ENCODE measurements around the gene PCNX3. TPM values are rescaled to one million over a fixed set of nuclear protein-coding genes. Genes with fewer than 3 reads are reported as not detected.

Gene PCNX3
- total and polyA plus RNA-seq, 7 experiments from 2014 or later: 2.2 to 64.9 (median 54.9) TPM

DNA sequence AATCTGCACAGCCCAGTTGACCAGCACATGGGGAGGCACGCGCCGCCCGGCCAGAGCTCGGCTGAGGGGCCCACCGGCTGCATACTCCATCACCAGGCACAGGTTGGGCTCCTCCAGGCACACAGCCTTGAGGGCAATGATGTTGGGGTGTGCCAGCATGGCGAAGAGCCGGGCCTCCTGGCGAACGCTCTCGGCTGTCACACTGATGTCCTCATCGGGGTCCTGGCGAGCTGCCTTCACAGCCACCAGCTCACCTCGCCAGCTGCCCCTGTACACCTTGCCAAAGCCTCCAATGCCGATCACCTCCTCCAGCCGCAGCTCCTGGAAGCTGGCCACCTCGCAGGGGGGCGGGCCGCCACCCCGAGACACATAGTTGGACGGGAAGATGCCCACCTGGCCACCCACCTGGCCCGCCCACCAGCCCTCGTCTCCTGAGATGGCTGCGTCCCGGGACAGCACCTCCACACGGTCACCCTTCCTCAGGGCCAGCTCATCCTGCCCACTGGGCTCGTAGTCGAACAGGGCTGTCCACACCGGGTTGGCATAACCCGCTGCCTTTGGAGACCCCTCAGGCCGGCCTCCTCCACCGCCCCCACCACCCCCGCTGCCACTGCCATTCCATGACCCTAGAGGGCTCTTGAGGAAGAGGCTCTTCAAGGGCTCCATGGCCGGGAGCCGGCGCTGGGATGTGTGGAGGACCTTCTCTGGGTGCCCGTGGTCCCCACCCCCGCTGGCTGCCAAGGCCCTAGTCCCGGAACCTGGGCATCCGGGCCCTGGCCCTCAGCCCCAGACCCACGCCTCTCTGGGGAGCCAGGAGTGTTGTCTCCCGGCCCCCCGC lies 2.3 kb upstream of the PCNX3 start:
- H3K4me1 ChIP-seq (ENCODE audit: control insufficient read depth in 2 of 2, insufficient read depth in 2 of 2, low read length in 2 of 2): peaks cover 47 to 55% of the 10 kb centered on the region in 2 donors
- Mint-ChIP-seq H3K9me3 (peaks cover 0 to 4% (median 0%) of the 10 kb centered on the region in 11 donors), H3K4me3 (peak overlapping the region; percentile 93 to 99 (median 97)), H3K36me3 (peaks cover 0 to 15% (median 6%) of the 10 kb centered on the region in 5 donors), H3K27ac (peak overlapping the region in 8 of 9 donors; percentile 54 to 96 (median 85)), H3K27me3 (peaks cover 0 to 6% (median 0%) of the 10 kb centered on the region in 5 donors), H3K4me1 (peaks cover 40 to 67% (median 52%) of the 10 kb centered on the region in 7 donors)
- peaks cover 3 to 51% (median 12%) of the 10 kb centered on the region in 3 experiments for H3K36me3 ChIP-seq (ENCODE audit: control insufficient read depth in 2 of 3, insufficient read depth in 3 of 3, low read length in 3 of 3)
- DNase-seq: peak in 2 of 9 donors; percentile 32 to 45
- H3K27ac ChIP-seq (ENCODE audit: low read depth, low read length): peak overlapping the region; percentile 98
- no peaks in the 10 kb centered on the region for H3K27me3 ChIP-seq (ENCODE audit: control insufficient read depth in 2 of 2, insufficient read depth in 2 of 2, low read length in 2 of 2)
- no peak for ATAC-seq
- intact Hi-C loops (cut with micrococcal nuclease): no loop called here
- CTCF ChIA-PET: interaction anchor here (0.7 to 2.6 kb wide), 5 partner anchors 20 to 271 kb away, joined by 3 to 12 read pairs (median 4); partner anchors contain the start of gene ZNRD2
- POLR2A ChIA-PET: interaction anchor here (0.5 to 6.7 kb wide), 17 partner anchors 13 to 247 kb away, joined by 3 to 52 read pairs (median 8); partner anchors contain the start of genes EHBP1L1, FAM89B, KAT5 and MALAT1
- H3K4me3 ChIP-seq (ENCODE audit: low read length): peak overlapping the region; percentile 89
- no peaks in the 10 kb centered on the region for H3K9me3 ChIP-seq (ENCODE audit: control insufficient read depth in 2 of 3, low read length in 3 of 3)

DNA sequence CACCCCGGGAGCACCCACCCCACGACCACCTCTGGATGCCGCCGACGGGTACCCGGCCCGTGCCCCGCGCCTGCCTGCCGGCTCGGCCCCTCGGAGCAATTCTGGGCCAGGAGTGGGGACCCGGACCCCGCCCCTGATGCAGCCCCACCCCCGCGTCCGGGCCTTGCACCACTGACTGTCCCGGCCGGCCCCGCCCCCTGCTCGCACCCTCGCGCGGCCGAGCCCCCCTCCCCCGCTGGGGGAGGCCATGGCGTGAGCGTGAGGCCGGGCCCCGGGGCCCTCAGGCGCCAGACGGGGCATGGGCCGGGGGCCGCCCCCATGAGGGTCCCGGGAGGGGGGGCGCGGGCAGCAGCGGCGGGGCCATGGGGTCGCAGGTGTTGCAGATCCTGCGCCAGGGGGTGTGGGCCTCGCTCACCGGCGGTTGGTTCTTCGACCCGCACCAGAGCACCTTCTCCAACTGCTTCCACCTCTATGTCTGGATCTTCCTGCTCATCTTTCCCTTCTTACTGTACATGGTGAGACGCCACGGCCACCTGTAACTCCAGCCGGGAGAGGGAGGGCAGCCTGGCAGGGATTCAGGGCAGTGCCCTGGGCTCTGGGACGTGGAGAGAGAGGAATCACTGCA lies 486 bp downstream of the PCNX3 start:
- Mint-ChIP-seq H3K9me3 (peaks cover 0 to 2% (median 0%) of the 10 kb centered on the region in 11 donors), H3K36me3 (peaks cover 0 to 24% (median 3%) of the 10 kb centered on the region in 5 donors), H3K4me3 (peak overlapping the region; percentile 94 to 99 (median 97)), H3K4me1 (peaks cover 22 to 43% (median 33%) of the 10 kb centered on the region in 7 donors), H3K27me3 (peaks cover 0 to 6% (median 0%) of the 10 kb centered on the region in 5 donors), H3K27ac (peak overlapping the region; percentile 90 to 99 (median 97))
- H3K27ac ChIP-seq (ENCODE audit: low read depth, low read length): peak overlapping the region; percentile 91
- intact Hi-C loops (cut with micrococcal nuclease): loop anchor here (1.0 to 5.0 kb wide), 26 partner anchors 10 to 1299 kb away; partner anchors contain the start of genes C11orf68 (in 2 of the 2), DRAP1 (in 2 of the 2), SIPA1 (in 2 of the 2) and SYVN1 (in 2 of the 2)
- CTCF ChIA-PET: interaction anchor here (0.6 to 2.6 kb wide), 5 partner anchors 10 to 287 kb away, joined by 3 to 12 read pairs (median 7); partner anchors contain the start of gene KAT5
- peaks cover 12 to 56% (median 17%) of the 10 kb centered on the region in 3 experiments for H3K36me3 ChIP-seq (ENCODE audit: control insufficient read depth in 2 of 3, insufficient read depth in 3 of 3, low read length in 3 of 3)
- no peak for DNase-seq
- no peaks in the 10 kb centered on the region for H3K27me3 ChIP-seq (ENCODE audit: control insufficient read depth in 2 of 2, insufficient read depth in 2 of 2, low read length in 2 of 2)
- H3K9me3 ChIP-seq (ENCODE audit: control insufficient read depth in 2 of 3, low read length in 3 of 3): no peaks in the 10 kb centered on the region
- no peak for ATAC-seq
- POLR2A ChIA-PET: interaction anchor here (0.6 to 6.7 kb wide), 24 partner anchors 11 to 651 kb away, joined by 3 to 52 read pairs (median 9); partner anchors contain the start of genes BANF1, CFL1, EHBP1L1 and EIF1AD
- H3K4me1 ChIP-seq (ENCODE audit: control insufficient read depth in 2 of 2, insufficient read depth in 2 of 2, low read length in 2 of 2): peaks cover 35 to 39% of the 10 kb centered on the region in 2 donors
- H3K4me3 ChIP-seq (ENCODE audit: low read length): peak overlapping the region; percentile 72

DNA sequence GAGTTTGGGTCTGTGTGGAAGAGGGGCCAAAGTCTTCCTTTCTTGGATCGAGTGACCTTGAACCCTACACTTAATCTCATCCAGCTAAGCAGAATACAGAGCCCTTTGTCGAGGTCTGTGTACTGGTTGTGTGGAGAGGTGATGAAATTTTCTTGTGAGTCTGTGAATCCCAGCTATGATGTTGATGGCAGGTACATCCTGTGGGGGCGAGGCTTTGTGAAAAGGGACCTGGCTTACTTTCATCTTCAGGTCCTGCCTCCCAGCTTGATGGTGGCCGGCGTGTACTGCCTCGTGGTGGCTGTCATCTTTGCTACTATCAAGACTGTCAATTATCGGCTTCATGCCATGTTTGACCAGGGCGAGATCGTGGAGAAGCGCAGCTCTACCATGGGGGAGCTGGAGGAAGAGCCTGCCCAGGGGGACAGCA lies 1.0 kb downstream of the PCNX3 start:
- ChIA-PET CTCF (interaction anchor here (0.5 to 0.7 kb wide), 3 partner anchors 21 to 243 kb away, joined by 3 to 4 read pairs (median 4); partner anchors contain the start of gene SIPA1), POLR2A (interaction anchor here (1.1 to 6.7 kb wide), 8 partner anchors 10 to 243 kb away, joined by 3 to 52 read pairs (median 14); partner anchors contain the start of genes CFL1, MUS81, RELA and SIPA1)
- Histone ChIP-seq H3K36me3 (ENCODE audit: control insufficient read depth in 2 of 3, insufficient read depth in 3 of 3, low read length in 3 of 3) (peaks cover 12 to 61% (median 20%) of the 10 kb centered on the region in 3 experiments), H3K4me3 (ENCODE audit: low read length) (peak overlapping the region; percentile 72), H3K9me3 (ENCODE audit: control insufficient read depth in 2 of 3, low read length in 3 of 3) (no peaks in the 10 kb centered on the region), H3K27ac (ENCODE audit: low read depth, low read length) (peak overlapping the region; percentile 91), H3K4me1 (ENCODE audit: control insufficient read depth in 2 of 2, insufficient read depth in 2 of 2, low read length in 2 of 2) (peaks cover 30 to 34% of the 10 kb centered on the region in 2 donors), H3K27me3 (ENCODE audit: control insufficient read depth in 2 of 2, insufficient read depth in 2 of 2, low read length in 2 of 2) (no peaks in the 10 kb centered on the region)
- Mint-ChIP-seq H3K4me3 (peak overlapping the region; percentile 91 to 99 (median 94)), H3K27me3 (peaks cover 0 to 6% (median 0%) of the 10 kb centered on the region in 5 donors), H3K36me3 (peaks cover 0 to 24% (median 3%) of the 10 kb centered on the region in 5 donors), H3K9me3 (peaks cover 0 to 2% (median 0%) of the 10 kb centered on the region in 11 donors), H3K4me1 (peaks cover 22 to 39% (median 30%) of the 10 kb centered on the region in 7 donors), H3K27ac (peak overlapping the region; percentile 70 to 95 (median 90))
- no peak for DNase-seq
- intact Hi-C loops (cut with micrococcal nuclease): loop anchor here in 1 of 2 donors (5.0 kb wide), 1 partner anchor 1299 kb away; the partner anchor contains the start of genes PRDX5 and TRMT112
- ATAC-seq: no peak

DNA sequence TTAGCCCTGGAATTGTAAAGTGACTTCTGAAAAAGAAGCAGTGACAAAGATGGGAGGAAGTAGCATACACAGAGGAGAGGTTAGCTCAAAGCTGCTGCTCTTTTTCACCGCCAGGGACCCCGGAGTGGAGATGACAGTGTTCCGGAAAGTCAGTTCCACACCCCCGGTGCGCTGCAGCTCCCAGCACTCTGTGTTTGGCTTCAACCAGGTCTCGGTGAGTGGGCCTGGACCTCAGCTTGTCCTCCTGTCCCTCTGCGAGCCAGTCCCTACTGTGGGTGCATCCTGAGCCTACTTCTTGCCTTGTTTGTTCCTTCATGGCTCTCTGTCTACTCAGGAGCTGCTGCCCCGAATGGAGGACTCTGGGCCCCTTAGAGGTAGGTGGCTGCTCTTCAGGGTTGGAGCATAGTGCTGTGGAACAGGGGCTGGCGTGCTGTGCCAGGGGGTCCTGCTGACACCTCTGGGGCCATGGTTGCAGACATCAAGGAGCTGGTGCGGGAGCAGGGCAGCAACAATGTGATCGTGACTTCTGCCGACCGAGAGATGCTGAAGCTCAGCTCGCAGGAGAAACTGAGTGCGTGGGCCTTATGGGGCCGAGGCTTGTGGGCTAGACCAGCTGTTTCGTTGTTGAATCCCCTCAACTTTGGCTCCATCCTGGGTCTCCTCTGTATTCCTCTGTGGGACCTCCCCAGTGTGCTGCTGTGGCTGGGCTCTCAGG lies 1.7 kb downstream of the PCNX3 start:
- H3K27me3 ChIP-seq (ENCODE audit: control insufficient read depth in 2 of 2, insufficient read depth in 2 of 2, low read length in 2 of 2): no peaks in the 10 kb centered on the region
- no peak for ATAC-seq
- H3K27ac Mint-ChIP-seq: peak overlapping the region; percentile 60 to 95 (median 90)
- no peak for DNase-seq
- H3K9me3 ChIP-seq (ENCODE audit: control insufficient read depth in 2 of 3, low read length in 3 of 3): no peaks in the 10 kb centered on the region
- ChIA-PET CTCF (interaction anchor here (0.5 to 0.7 kb wide), 2 partner anchors 21 to 46 kb away, joined by 3 to 4 read pairs; partner anchors contain the start of gene SIPA1), POLR2A (interaction anchor here (0.5 to 6.7 kb wide), 9 partner anchors 9 to 118 kb away, joined by 3 to 52 read pairs (median 4); partner anchors contain the start of genes MALAT1, RELA and SIPA1)
- H3K4me3 Mint-ChIP-seq: peak overlapping the region; percentile 91 to 99 (median 94)
- peaks cover 12 to 68% (median 20%) of the 10 kb centered on the region in 3 experiments for H3K36me3 ChIP-seq (ENCODE audit: control insufficient read depth in 2 of 3, insufficient read depth in 3 of 3, low read length in 3 of 3)
- H3K27ac ChIP-seq (ENCODE audit: low read depth, low read length): peak overlapping the region; percentile 91
- peak overlapping the region; percentile 72 for H3K4me3 ChIP-seq (ENCODE audit: low read length)
- peaks cover 0 to 22% (median 3%) of the 10 kb centered on the region in 5 donors for H3K36me3 Mint-ChIP-seq
- H3K4me1 Mint-ChIP-seq: peaks cover 16 to 33% (median 24%) of the 10 kb centered on the region in 7 donors
- intact Hi-C loops (cut with micrococcal nuclease): loop anchor here in 1 of 2 donors (5.0 kb wide), 1 partner anchor 1300 kb away; the partner anchor contains the start of genes PRDX5 and TRMT112
- peaks cover 0 to 2% (median 0%) of the 10 kb centered on the region in 11 donors for H3K9me3 Mint-ChIP-seq
- H3K27me3 Mint-ChIP-seq: peaks cover 0 to 6% (median 0%) of the 10 kb centered on the region in 5 donors
- H3K4me1 ChIP-seq (ENCODE audit: control insufficient read depth in 2 of 2, insufficient read depth in 2 of 2, low read length in 2 of 2): peaks cover 23 to 27% of the 10 kb centered on the region in 2 donors

DNA sequence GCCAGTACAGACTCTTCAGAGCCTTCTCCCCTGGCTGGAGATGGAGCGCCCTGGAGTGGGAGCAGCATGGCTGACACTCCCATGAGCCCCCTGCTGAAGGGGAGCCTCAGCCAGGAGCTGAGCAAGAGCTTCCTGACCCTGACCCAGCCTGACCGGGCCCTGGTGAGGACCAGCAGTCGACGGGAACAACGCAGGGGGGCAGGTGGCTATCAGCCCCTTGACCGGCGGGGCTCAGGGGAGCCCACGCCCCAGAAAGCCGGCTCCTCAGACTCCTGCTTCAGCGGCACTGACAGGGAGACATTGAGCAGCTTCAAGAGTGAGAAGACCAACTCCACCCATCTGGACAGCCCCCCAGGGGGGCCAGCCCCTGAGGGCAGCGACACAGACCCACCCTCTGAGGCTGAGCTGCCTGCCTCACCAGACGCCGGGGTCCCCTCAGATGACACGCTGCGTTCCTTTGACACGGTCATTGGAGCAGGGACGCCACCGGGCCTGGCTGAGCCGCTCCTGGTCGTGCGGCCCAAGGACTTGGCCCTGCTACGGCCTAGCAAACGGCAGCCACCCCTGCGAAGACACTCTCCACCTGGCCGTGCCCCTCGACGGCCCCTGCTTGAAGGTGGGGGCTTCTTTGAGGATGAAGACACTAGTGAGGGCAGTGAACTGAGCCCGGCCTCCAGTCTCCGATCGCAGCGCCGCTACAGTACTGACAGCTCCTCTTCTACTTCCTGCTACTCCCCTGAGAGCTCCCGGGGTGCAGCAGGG lies 2.6 kb downstream of the PCNX3 start:
- Mint-ChIP-seq H3K27ac (peak overlapping the region in 2 of 9 donors; percentile 31 to 33), H3K27me3 (peaks cover 0 to 6% (median 0%) of the 10 kb centered on the region in 5 donors), H3K4me1 (peaks cover 12 to 24% (median 19%) of the 10 kb centered on the region in 7 donors), H3K4me3 (peak overlapping the region in 5 of 10 donors; percentile 17 to 99 (median 95)), H3K9me3 (peaks cover 0 to 2% (median 0%) of the 10 kb centered on the region in 11 donors), H3K36me3 (peaks cover 0 to 20% (median 6%) of the 10 kb centered on the region in 5 donors)
- H3K4me1 ChIP-seq (ENCODE audit: control insufficient read depth in 2 of 2, insufficient read depth in 2 of 2, low read length in 2 of 2): peaks cover 14 to 18% of the 10 kb centered on the region in 2 donors
- no peak for DNase-seq
- peaks cover 12 to 75% (median 24%) of the 10 kb centered on the region in 3 experiments for H3K36me3 ChIP-seq (ENCODE audit: control insufficient read depth in 2 of 3, insufficient read depth in 3 of 3, low read length in 3 of 3)
- ChIA-PET CTCF (no interaction called here), POLR2A (interaction anchor here (0.7 to 6.7 kb wide), 4 partner anchors 10 to 44 kb away, joined by 3 to 52 read pairs (median 24); partner anchors contain the start of genes RELA and SIPA1)
- ATAC-seq: no peak
- H3K27ac ChIP-seq (ENCODE audit: low read depth, low read length): no peak overlapping the region
- H3K4me3 ChIP-seq (ENCODE audit: low read length): no peak overlapping the region
- no peaks in the 10 kb centered on the region for H3K27me3 ChIP-seq (ENCODE audit: control insufficient read depth in 2 of 2, insufficient read depth in 2 of 2, low read length in 2 of 2)
- intact Hi-C loops (cut with micrococcal nuclease): loop anchor here in 1 of 2 donors (5.0 kb wide), 1 partner anchor 1301 kb away; the partner anchor contains the start of genes PRDX5 and TRMT112
- H3K9me3 ChIP-seq (ENCODE audit: control insufficient read depth in 2 of 3, low read length in 3 of 3): no peaks in the 10 kb centered on the region
